HG02970 (cell line): ENCODE measurements around the gene ZNF12.
"Not testable (repeated sequence)": the region's sequence is repeated elsewhere in the genome, so short reads cannot be mapped to it uniquely, and the experiment has no call there.

Experiments used
- ATAC-seq: cut with Tn5 transposase; IDR thresholded peaks from one replicate; pipeline ENCODE4 v1.9.1; 2021; ENCODE audit warnings: mild to moderate bottlenecking, moderate library complexity, moderate number of reproducible peaks; ENCODE audit not compliant: unreplicated experiment, low FRiP score

The ZNF12 gene

GRCh38 chr7:6700793-6701192 is 6.0 kb downstream of the ZNF12 start:
- no peak for ATAC-seq

- no peak for ATAC-seq
These were observed 15.1 kb downstream of the ZNF12 start for GRCh38 chr7:6691609-6692106.

- no peak for ATAC-seq
These were observed 15.6 kb downstream of the ZNF12 start for GRCh38 chr7:6691103-6691502.

- no peak for ATAC-seq
These were observed 26.6 kb downstream of the ZNF12 start for GRCh38 chr7:6680146-6680545.

GRCh38 chr7:6675807-6676405 is 30.8 kb downstream of the ZNF12 start:
- ATAC-seq = no peak

- not testable (repeated sequence) for ATAC-seq
These were observed 35.9 kb downstream of the ZNF12 start for GRCh38 chr7:6670851-6671250.

- no peak for ATAC-seq
These were observed 48.0 kb downstream of the ZNF12 start for GRCh38 chr7:6658618-6659345.

GRCh38 chr7:6656413-6656812 is 50.3 kb downstream of the ZNF12 start:
- no peak for ATAC-seq

- ATAC-seq = no peak
These were observed 50.9 kb downstream of the ZNF12 start for GRCh38 chr7:6655636-6656385.

GRCh38 chr7:6654842-6655610 is 51.7 kb downstream of the ZNF12 start:
- ATAC-seq = no peak

GRCh38 chr7:6654113-6654841 is 52.5 kb downstream of the ZNF12 start:
- ATAC-seq = no peak

- ATAC-seq = no peak
These were observed 53.4 kb downstream of the ZNF12 start for GRCh38 chr7:6653071-6654003.

GRCh38 chr7:6652446-6653011 is 54.2 kb downstream of the ZNF12 start:
- ATAC-seq = no peak

- no peak for ATAC-seq
These were observed 54.8 kb downstream of the ZNF12 start for GRCh38 chr7:6651851-6652445.

GRCh38 chr7:6650521-6651011 is 56.2 kb downstream of the ZNF12 start:
- no peak for ATAC-seq

GRCh38 chr7:6650086-6650485 is 56.7 kb downstream of the ZNF12 start:
- ATAC-seq = no peak

GRCh38 chr7:6649241-6649961 is 57.3 kb downstream of the ZNF12 start:
- ATAC-seq = no peak

GRCh38 chr7:6648815-6649104 is 58.0 kb downstream of the ZNF12 start:
- ATAC-seq = no peak
